ENCODE measurements around the gene FBXL20. TPM values are rescaled to one million over a fixed set of nuclear protein-coding genes. Genes with fewer than 3 reads are reported as not detected.

The FBXL20 gene
- total RNA-seq, 2 experiments from 2014 or later = 14.2 to 15.4 TPM

DNA sequence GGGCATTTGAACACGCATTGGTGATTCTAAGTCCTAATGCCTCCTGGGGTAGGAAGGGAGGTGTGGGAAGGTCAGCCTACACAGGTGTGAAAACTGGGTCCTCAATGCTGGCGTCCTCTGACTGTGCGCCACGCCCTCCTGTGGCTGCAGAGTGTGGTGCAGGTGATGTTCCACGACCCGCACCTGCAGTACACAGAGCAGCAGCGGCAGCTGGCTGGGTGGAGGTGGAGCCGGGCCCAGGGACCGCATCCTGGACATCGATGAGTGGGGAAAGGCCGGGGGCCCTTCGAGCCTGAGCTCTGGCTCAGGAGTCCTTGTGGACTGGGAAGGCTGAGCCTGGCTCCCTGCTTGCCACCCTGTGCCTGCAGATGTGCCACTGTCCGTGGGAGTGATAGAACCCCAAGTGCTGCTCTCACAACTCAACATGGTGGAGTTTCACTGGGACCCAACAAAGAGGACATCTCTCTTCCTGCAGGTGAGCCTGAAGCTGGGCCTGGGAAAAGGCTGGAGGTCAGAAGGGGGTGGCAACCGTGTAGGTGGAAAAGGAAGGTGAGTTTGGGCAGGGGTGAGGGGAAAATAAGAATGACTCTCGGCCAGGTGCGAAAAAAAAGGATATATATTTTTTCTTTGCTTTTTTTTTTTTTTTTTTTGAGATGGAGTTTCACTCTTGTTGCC, 161.6 kb downstream of the FBXL20 start:
- Mint-ChIP-seq H3K27me3 (ENCODE audit: low read depth) (no peaks in the 10 kb centered on the region), H3K4me3 (no peak overlapping the region), H3K27ac (no peak overlapping the region), H3K4me1 (ENCODE audit: low read depth) (peaks cover 31% of the 10 kb centered on the region), H3K9me3 (no peaks in the 10 kb centered on the region), H3K36me3 (ENCODE audit: low read depth) (no peaks in the 10 kb centered on the region)
- CTCF ChIA-PET = interaction anchor here (0.9 to 23.8 kb wide), 7 partner anchors 9 to 74 kb away, joined by 3 to 502 read pairs (median 5); partner anchors contain the start of gene ARL5C
- peak; percentile 83 for DNase-seq
- intact Hi-C loops (cut with micrococcal nuclease) = loop anchor here (5.0 kb wide), 2 partner anchors 72 to 257 kb away; partner anchors contain the start of gene ARL5C

DNA sequence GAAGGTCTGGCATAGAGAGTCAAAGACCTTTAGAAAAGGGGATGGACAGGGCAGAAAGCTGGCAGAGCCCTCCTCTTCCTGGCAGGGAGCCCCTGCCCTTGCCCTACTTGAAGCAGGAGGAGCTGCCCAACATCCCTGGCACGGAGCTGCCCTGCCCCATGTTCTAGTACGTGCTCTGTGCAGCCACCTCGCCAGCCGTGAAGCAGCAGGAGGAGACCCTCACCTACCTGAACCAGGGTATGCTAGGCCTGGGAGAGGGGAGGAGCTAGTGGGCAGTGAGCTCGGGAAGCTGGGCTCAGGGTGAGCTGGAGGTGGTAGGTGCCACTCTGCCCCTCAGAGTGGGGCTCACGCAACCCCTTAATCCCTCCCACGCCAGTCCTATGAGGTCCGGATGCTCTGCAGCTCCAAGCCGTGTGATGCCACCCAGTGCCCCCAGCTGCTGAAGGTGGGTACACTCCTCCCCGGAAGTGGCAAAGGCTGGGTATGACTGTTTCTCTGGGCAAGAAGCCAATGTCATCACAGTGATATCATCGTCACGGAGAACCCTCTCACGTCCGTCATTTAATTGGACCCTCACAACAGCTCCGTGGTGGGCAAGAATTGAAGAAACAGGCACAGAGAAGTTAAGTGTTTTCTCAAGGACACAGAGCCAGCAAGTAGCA, 163.0 kb downstream of the FBXL20 start:
- CTCF ChIA-PET = interaction anchor here (0.7 to 23.8 kb wide), 15 partner anchors 7 to 485 kb away, joined by 3 to 502 read pairs (median 5); partner anchors contain the start of genes ARL5C, PGAP3 and RPL19
- Mint-ChIP-seq H3K4me1 (ENCODE audit: low read depth) (peaks cover 25% of the 10 kb centered on the region), H3K27me3 (ENCODE audit: low read depth) (no peaks in the 10 kb centered on the region), H3K27ac (peak overlapping the region; percentile 24), H3K9me3 (no peaks in the 10 kb centered on the region), H3K36me3 (ENCODE audit: low read depth) (no peaks in the 10 kb centered on the region), H3K4me3 (no peak overlapping the region)
- intact Hi-C loops (cut with micrococcal nuclease) = loop anchor here (5.0 kb wide), 1 partner anchor 71 kb away; the partner anchor contains the start of gene ARL5C
- DNase-seq = peak; percentile 83

DNA sequence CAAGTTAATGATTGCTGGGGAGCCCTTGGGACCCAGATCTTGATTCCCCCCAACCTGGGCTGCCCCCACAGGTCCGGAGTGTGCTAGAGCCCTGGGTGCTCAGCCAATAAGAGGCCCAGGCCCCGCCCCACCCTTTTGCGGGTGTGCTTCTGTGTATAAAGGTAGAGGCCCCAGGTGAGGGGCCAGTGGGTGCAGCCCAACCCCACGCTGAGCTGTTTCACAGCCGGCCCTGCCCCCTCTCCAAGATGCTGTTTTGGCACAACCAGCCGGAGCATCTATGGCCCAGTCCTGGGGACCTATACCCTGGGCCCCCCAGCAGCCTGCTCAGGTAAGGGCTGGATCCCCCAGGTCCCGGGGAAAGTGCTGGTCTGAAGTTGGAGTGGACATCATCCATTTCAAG, 163.8 kb downstream of the FBXL20 start:
- no peaks in the 10 kb centered on the region for H3K27me3 Mint-ChIP-seq (ENCODE audit: low read depth)
- H3K4me1 Mint-ChIP-seq (ENCODE audit: low read depth) = peaks cover 25% of the 10 kb centered on the region
- DNase-seq = no peak
- no peaks in the 10 kb centered on the region for H3K36me3 Mint-ChIP-seq (ENCODE audit: low read depth)
- H3K4me3 Mint-ChIP-seq = no peak overlapping the region
- intact Hi-C loops (cut with micrococcal nuclease) = loop anchor here (5.0 kb wide), 1 partner anchor 70 kb away; the partner anchor contains the start of gene ARL5C
- H3K9me3 Mint-ChIP-seq = no peaks in the 10 kb centered on the region
- H3K27ac Mint-ChIP-seq = no peak overlapping the region
- CTCF ChIA-PET = interaction anchor here (0.7 to 23.8 kb wide), 12 partner anchors 7 to 255 kb away, joined by 3 to 502 read pairs (median 7); partner anchors contain the start of genes ARL5C and RPL19

DNA sequence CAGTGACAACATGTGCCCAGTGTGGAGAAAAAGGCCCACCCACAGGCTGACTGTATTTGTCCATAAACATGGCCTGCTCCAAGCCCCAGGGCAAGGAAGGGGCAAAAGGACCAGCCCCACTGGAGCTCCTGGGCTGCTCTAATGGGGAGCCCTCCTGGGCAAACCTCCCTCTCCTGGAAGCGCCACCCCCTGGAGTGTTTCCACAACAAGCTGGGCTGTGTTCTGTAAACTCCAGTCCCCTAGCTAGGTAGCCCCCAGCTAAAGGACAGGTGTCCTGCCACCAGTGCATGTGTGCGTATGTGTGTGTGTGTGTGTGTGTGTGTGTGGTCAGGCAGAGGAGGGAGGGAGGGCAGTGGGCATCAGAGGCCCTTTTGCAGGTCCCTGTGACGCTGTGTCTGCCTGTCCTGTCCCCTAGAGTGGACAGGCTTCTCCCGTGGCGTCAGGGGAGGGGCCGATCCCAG, 164.4 kb downstream of the FBXL20 start:
- Mint-ChIP-seq H3K4me1 (ENCODE audit: low read depth) (peaks cover 29% of the 10 kb centered on the region), H3K9me3 (no peaks in the 10 kb centered on the region), H3K27me3 (ENCODE audit: low read depth) (peaks cover under 1% of the 10 kb centered on the region), H3K4me3 (no peak overlapping the region), H3K27ac (no peak overlapping the region), H3K36me3 (ENCODE audit: low read depth) (no peaks in the 10 kb centered on the region)
- intact Hi-C loops (cut with micrococcal nuclease) = loop anchor here (5.0 kb wide), 1 partner anchor 70 kb away; the partner anchor contains the start of gene ARL5C
- CTCF ChIA-PET = interaction anchor here (1.0 to 23.8 kb wide), 10 partner anchors 8 to 254 kb away, joined by 3 to 502 read pairs (median 6); partner anchors contain the start of genes RPL19 and STAC2
- no peak for DNase-seq

DNA sequence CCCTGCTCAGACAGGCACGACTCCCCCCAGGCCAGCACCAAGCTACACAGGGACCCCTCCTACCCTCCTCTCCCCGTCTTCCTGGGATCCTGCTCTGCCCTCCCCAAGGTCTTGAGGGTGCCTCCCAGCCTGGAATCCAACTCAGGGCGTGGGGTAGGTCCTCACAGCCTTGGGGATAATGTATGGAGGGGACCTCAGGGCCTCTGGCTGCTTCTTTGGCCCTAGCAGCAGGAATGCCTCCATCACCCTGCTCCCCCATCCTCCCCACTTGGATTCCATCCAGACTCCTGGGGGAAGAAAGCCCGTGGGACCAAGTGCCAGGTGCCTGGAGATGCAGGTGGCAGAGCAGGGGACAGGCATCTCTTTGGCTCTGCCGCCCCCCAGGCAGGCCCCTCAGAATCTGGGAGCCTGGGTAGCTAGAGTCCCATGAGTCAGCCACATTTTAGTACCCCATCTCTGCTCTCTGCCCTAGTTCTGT, 164.9 kb downstream of the FBXL20 start:
- Mint-ChIP-seq H3K9me3 (no peaks in the 10 kb centered on the region), H3K27me3 (ENCODE audit: low read depth) (peaks cover 2% of the 10 kb centered on the region), H3K4me1 (ENCODE audit: low read depth) (peaks cover 34% of the 10 kb centered on the region), H3K36me3 (ENCODE audit: low read depth) (no peaks in the 10 kb centered on the region), H3K4me3 (no peak overlapping the region), H3K27ac (no peak overlapping the region)
- intact Hi-C loops (cut with micrococcal nuclease) = loop anchor here (5.0 kb wide), 1 partner anchor 69 kb away; the partner anchor contains the start of gene ARL5C
- no peak for DNase-seq
- CTCF ChIA-PET = interaction anchor here (0.5 to 23.8 kb wide), 23 partner anchors 9 to 1014 kb away, joined by 3 to 502 read pairs (median 5); partner anchors contain the start of genes FBXO47, RPL19 and STAC2

DNA sequence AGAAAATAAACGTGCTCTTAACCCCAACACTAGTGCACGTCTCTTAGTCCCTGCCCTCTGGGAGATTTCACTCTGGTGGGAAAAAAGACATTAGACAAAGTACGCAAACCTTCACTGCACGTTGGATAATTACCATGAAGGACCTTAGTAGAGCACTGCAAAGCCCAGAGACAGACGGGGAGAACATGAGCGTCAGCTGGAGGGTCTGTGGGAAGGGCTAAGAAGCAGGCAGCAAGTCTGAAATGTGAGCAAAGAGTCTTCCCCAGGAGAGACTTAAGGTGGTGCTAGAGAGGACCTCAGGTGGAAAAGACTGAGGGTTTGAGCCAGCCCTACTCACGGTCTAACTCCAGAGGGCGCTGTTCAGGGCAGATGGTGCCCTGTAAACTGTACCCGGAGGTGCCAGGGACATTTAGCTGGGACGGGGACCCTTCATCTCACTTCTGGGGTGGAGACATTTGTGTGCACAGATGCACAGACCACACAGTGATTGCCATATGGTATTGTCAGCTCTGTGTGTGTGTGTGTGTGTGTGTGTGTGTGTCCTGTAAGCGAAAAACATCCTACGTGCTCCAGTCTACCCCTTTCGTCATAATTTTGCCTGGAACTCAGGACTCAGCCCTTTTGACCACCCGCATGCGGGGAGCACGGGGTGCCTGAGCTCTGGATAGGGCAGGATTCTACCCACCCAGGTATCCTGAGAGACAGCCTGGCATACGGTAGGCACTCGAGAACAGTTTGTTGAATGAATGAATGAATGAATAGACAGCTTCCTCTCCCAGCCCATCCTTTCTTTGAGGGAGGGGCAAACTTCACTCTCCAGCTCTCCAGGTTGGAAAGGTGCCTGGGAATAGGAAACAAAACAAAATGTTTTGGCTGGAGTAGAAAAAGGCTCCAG, 165.6 kb downstream of the FBXL20 start:
- intact Hi-C loops (cut with micrococcal nuclease) = loop anchor here (1.0 to 5.0 kb wide), 2 partner anchors 8 to 69 kb away; partner anchors contain the start of gene ARL5C
- CTCF ChIA-PET = interaction anchor here (0.5 to 23.8 kb wide), 25 partner anchors 9 to 1014 kb away, joined by 3 to 502 read pairs (median 5); partner anchors contain the start of genes FBXO47 and STAC2
- peak; percentile 76 for DNase-seq
- H3K27me3 Mint-ChIP-seq (ENCODE audit: low read depth) = peaks cover 2% of the 10 kb centered on the region
- H3K36me3 Mint-ChIP-seq (ENCODE audit: low read depth) = no peaks in the 10 kb centered on the region
- H3K4me3 Mint-ChIP-seq = no peak overlapping the region
- peaks cover 34% of the 10 kb centered on the region for H3K4me1 Mint-ChIP-seq (ENCODE audit: low read depth)
- no peak overlapping the region for H3K27ac Mint-ChIP-seq
- no peaks in the 10 kb centered on the region for H3K9me3 Mint-ChIP-seq

DNA sequence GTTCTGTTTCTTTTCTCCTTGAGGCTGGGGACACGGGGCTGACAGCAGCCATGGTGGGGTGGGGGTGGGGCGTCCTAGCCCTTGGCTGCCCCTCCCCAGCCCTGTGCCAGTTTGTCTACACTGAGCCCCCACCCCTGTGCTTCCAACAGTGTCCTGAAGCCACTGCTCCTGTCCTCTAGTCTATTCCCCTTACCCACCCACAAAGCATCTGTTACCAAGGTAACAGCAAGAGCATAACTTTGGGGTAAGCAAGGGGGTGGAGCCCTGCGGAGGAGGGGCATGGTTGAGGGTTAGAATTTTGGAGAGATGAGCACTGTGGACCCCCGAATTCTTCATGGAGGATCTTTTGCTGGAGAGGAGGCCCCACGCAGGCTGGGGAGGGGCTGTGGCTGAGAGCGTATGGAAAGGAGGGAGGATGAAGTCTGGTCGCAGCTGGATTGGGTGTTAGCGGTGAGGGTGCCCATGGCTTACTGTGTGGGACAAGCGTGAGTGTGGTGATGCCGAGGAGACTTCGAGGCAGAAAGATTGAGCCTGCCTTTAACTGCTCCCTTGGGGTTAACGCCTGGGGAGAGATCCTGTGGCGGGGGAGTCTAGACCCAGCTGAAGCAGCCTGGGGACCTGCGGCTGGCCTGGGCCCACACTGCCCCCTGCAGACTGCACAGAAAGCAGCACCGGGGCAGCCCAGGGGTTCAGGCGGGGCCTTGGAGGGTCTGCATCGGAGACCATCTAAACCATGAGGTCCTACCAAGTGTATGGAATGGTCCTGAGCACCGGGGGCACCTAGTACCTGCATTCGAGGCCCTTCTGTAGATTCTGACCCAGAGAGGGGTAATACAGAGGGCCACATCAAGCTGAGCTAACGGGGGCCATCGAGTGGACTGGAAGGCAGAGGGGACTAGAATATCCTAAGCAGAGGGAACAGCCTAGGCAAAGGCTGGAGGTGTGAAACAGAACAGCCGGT, 169.6 kb downstream of the FBXL20 start:
- Mint-ChIP-seq H3K4me1 (ENCODE audit: low read depth) (peaks cover 12% of the 10 kb centered on the region), H3K9me3 (no peaks in the 10 kb centered on the region), H3K36me3 (ENCODE audit: low read depth) (no peaks in the 10 kb centered on the region), H3K4me3 (peak overlapping the region; percentile 11), H3K27ac (no peak overlapping the region), H3K27me3 (ENCODE audit: low read depth) (peaks cover 15% of the 10 kb centered on the region)
- intact Hi-C loops (cut with micrococcal nuclease) = loop anchor here (1.0 kb wide), 1 partner anchor 25 kb away; no protein-coding TSS in a partner anchor
- CTCF ChIA-PET = interaction anchor here (0.6 to 23.8 kb wide), 14 partner anchors 8 to 833 kb away, joined by 3 to 502 read pairs (median 6); partner anchors contain the start of gene RPL19
- DNase-seq = peak; percentile 64

DNA sequence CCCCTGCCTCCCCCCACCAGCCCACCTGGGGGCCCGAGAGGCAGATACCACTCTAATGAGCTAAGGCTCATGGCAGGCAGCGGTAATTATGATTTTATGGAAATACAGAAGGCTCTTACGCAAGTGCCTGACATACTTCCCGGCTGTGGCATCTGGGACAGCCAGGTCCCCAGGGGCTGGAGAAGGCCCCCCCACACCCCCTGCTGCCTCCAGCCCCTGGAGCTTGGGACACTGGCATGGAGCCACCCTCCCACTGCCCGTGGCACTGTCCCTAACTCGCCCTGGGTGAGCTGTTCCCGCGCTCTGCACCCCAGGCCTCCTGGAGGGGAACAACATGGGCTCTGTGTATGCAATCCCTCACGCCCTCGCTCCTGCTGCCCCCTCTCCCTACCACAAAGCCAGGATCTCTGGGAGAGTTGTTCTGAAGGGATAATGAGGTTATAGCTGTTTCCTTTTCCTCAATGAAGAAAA, 170.3 kb downstream of the FBXL20 start:
- CTCF ChIA-PET = interaction anchor here (0.6 to 23.8 kb wide), 9 partner anchors 8 to 249 kb away, joined by 3 to 502 read pairs (median 11); partner anchors contain the start of gene RPL19
- intact Hi-C loops (cut with micrococcal nuclease) = no loop called here
- DNase-seq = no peak

DNA sequence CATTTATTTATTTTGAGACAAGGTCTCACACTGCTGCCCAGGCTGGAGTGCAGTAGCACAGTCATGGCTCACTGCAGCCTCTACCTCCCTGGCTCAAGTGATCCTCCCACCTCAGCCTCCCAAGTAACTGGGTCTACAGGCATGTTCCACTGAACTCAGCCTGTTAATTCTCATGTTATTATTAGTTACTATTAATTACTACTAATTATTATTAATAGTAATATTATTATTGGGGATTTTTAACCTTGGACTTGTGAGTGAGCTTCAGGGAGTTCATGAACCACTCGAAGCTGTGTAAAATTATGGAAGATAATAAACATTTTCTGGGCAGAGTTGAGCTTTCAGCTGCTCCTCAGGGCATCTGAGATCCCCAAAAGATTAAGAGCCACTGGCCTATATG, 171.1 kb downstream of the FBXL20 start:
- no peaks in the 10 kb centered on the region for H3K36me3 Mint-ChIP-seq (ENCODE audit: low read depth)
- no peak for DNase-seq
- H3K27me3 Mint-ChIP-seq (ENCODE audit: low read depth) = peaks cover 21% of the 10 kb centered on the region
- peaks cover 12% of the 10 kb centered on the region for H3K4me1 Mint-ChIP-seq (ENCODE audit: low read depth)
- intact Hi-C loops (cut with micrococcal nuclease) = no loop called here
- no peaks in the 10 kb centered on the region for H3K9me3 Mint-ChIP-seq
- CTCF ChIA-PET = interaction anchor here (1.5 to 23.8 kb wide), 4 partner anchors 9 to 66 kb away, joined by 11 to 502 read pairs (median 68); no protein-coding TSS in a partner anchor
- H3K27ac Mint-ChIP-seq = no peak overlapping the region
- H3K4me3 Mint-ChIP-seq = no peak overlapping the region

More for the DNA sequence above, 170.3 kb downstream of the FBXL20 start:
- H3K4me1 Mint-ChIP-seq (ENCODE audit: low read depth) = peaks cover 12% of the 10 kb centered on the region
- no peak overlapping the region for H3K27ac Mint-ChIP-seq
- H3K9me3 Mint-ChIP-seq = no peaks in the 10 kb centered on the region
- peaks cover 18% of the 10 kb centered on the region for H3K27me3 Mint-ChIP-seq (ENCODE audit: low read depth)
- no peaks in the 10 kb centered on the region for H3K36me3 Mint-ChIP-seq (ENCODE audit: low read depth)
- no peak overlapping the region for H3K4me3 Mint-ChIP-seq

DNA sequence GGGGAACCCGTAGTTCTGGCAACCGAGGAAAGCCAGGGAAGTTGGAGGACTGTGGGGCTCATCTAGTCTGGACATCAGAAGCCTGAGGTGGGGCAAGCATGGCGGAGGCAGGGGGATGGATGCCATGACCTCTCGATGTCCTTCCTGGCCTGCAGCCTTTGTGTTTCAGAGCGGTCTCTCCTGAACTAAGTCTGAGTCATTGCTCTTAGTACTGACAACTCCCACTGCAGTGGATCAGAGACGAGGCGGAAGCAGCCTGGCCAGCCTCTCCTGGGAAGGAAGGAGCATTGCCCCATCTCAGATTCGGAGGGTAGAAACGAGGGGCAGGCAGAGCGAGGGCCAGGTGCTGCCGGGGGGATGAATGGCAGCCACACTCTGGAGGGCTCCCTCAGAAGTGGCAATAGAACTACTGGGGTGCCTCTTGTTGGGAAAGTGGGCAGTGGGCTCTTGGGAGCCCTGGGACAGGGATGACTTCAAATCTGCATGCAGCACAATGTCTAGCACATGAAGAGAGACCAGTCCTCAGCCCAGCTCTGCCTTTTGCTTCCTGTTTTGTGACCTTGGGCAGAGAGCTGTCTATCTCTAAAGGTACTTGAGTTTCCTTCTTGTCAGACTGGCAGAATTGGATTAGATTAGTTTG, 172.0 kb downstream of the FBXL20 start:
- no peaks in the 10 kb centered on the region for H3K36me3 Mint-ChIP-seq (ENCODE audit: low read depth)
- H3K9me3 Mint-ChIP-seq = no peaks in the 10 kb centered on the region
- no peak for DNase-seq
- CTCF ChIA-PET = interaction anchor here (8.4 to 23.8 kb wide), 2 partner anchors 16 to 23 kb away, joined by 123 to 502 read pairs; no protein-coding TSS in a partner anchor
- H3K27me3 Mint-ChIP-seq (ENCODE audit: low read depth) = peaks cover 23% of the 10 kb centered on the region
- intact Hi-C loops (cut with micrococcal nuclease) = no loop called here
- no peak overlapping the region for H3K4me3 Mint-ChIP-seq
- no peak overlapping the region for H3K27ac Mint-ChIP-seq
- peaks cover 14% of the 10 kb centered on the region for H3K4me1 Mint-ChIP-seq (ENCODE audit: low read depth)

Measured in activated naive CD4-positive, alpha-beta T cell treated with anti-CD3 and anti-CD28 coated beads for 36 hours (primary cell).